ENCODE results near the gene XAB2.

XAB2 gene

GRCh38 chr19:7636691-7637373 lies 7.5 kb upstream of the XAB2 start, which contains the start of gene STXBP2:
TSS of gene STXBP2 (plus strand) at chr19:7637110. CDS start at chr19:7637150, 40 bp downstream.
- Histone ChIP-seq H3K79me2 (ENCODE audit: control insufficient read depth, low read length) (peaks cover 18% of the 10 kb centered on the region), H3F3A (ENCODE audit: control insufficient read depth, insufficient read depth) (peaks cover 6% of the 10 kb centered on the region; the same call in 1 of the 2 replicates), H3K36me3 (ENCODE audit: control insufficient read depth, low read length) (peaks cover 10% of the 10 kb centered on the region; the same call in 1 of the 2 replicates), H3K4me3 (ENCODE audit: low read length) (peak within 1 kb of the TSS; percentile 99), H3K27ac (ENCODE audit: low read depth, low read length) (peak within 1 kb of the TSS; percentile 12; the same call in 1 of the 2 replicates), H3K9me3 (ENCODE audit: control insufficient read depth, insufficient read depth, low read length) (peaks cover 5% of the 10 kb centered on the region; the same call in 1 of the 2 replicates), H3K9me2 (replicated peaks; ENCODE audit: control insufficient read depth, low read length) (no peaks in the 10 kb centered on the region), H3K27me3 (ENCODE audit: control insufficient read depth, low read length) (no peaks in the 10 kb centered on the region), H3K4me1 (ENCODE audit: control insufficient read depth, low read length) (peaks cover 23% of the 10 kb centered on the region), H4K20me1 (ENCODE audit: control insufficient read depth, insufficient read depth, low read depth, low read length) (no peaks in the 10 kb centered on the region), H3K4me2 (ENCODE audit: low read length) (peak within 1 kb of the TSS; percentile 85)
- TF ChIP-seq EZH2phosphoT487 (IDR thresholded peaks at IDR 0.05; ENCODE audit: borderline replicate concordance, low read length) (no peak), CTCF (IDR thresholded peaks at IDR 0.05; ENCODE audit: low read depth, low read length, poor library complexity, severe bottlenecking) (no peak)

GRCh38 chr19:7636317-7636690 lies 7.0 kb upstream of the XAB2 start:
- H3K9me2 ChIP-seq (replicated peaks; ENCODE audit: control insufficient read depth, low read length), result no peaks in the 10 kb centered on the region
- H3K79me2 ChIP-seq (ENCODE audit: control insufficient read depth, low read length), result peaks cover 23% of the 10 kb centered on the region
- peak overlapping the region; percentile 99 for H3K4me3 ChIP-seq (ENCODE audit: low read length)
- H3K4me1 ChIP-seq (ENCODE audit: control insufficient read depth, low read length), result peaks cover 23% of the 10 kb centered on the region
- no peak overlapping the region for H3K27ac ChIP-seq (ENCODE audit: low read depth, low read length)
- TF ChIP-seq EZH2phosphoT487 (IDR thresholded peaks at IDR 0.05; ENCODE audit: borderline replicate concordance, low read length), result no peak
- TF ChIP-seq CTCF (IDR thresholded peaks at IDR 0.05; ENCODE audit: low read depth, low read length, poor library complexity, severe bottlenecking), result no peak
- peak overlapping the region; percentile 85 for H3K4me2 ChIP-seq (ENCODE audit: low read length)
- H3K27me3 ChIP-seq (ENCODE audit: control insufficient read depth, low read length), result no peaks in the 10 kb centered on the region
- H3K9me3 ChIP-seq (ENCODE audit: control insufficient read depth, insufficient read depth, low read length), result peaks cover 5% of the 10 kb centered on the region; the same call in 1 of the 2 replicates
- H3K36me3 ChIP-seq (ENCODE audit: control insufficient read depth, low read length), result peaks cover 10% of the 10 kb centered on the region; the same call in 1 of the 2 replicates
- no peaks in the 10 kb centered on the region for H4K20me1 ChIP-seq (ENCODE audit: control insufficient read depth, insufficient read depth, low read depth, low read length)
- peaks cover 6% of the 10 kb centered on the region; the same call in 1 of the 2 replicates for H3F3A ChIP-seq (ENCODE audit: control insufficient read depth, insufficient read depth)

- Histone ChIP-seq H3K9me2 (replicated peaks; ENCODE audit: control insufficient read depth, low read length) (no peaks in the 10 kb centered on the region), H3F3A (ENCODE audit: control insufficient read depth, insufficient read depth) (peaks cover 6% of the 10 kb centered on the region; the same call in 1 of the 2 replicates), H3K36me3 (ENCODE audit: control insufficient read depth, low read length) (peaks cover 10% of the 10 kb centered on the region; the same call in 1 of the 2 replicates), H4K20me1 (ENCODE audit: control insufficient read depth, insufficient read depth, low read depth, low read length) (no peaks in the 10 kb centered on the region), H3K4me1 (ENCODE audit: control insufficient read depth, low read length) (peaks cover 27% of the 10 kb centered on the region), H3K9me3 (ENCODE audit: control insufficient read depth, insufficient read depth, low read length) (peaks cover 5% of the 10 kb centered on the region; the same call in 1 of the 2 replicates), H3K4me2 (ENCODE audit: low read length) (no peak overlapping the region), H3K4me3 (ENCODE audit: low read length) (no peak overlapping the region), H3K27ac (ENCODE audit: low read depth, low read length) (no peak overlapping the region), H3K27me3 (ENCODE audit: control insufficient read depth, low read length) (no peaks in the 10 kb centered on the region), H3K79me2 (ENCODE audit: control insufficient read depth, low read length) (peaks cover 30% of the 10 kb centered on the region)
- no peak for TF ChIP-seq CTCF (IDR thresholded peaks at IDR 0.05; ENCODE audit: low read depth, low read length, poor library complexity, severe bottlenecking)
- TF ChIP-seq EZH2phosphoT487 (IDR thresholded peaks at IDR 0.05; ENCODE audit: borderline replicate concordance, low read length), result no peak
Measured at GRCh38 chr19:7635670-7636069, 6.3 kb upstream of the XAB2 start.

All from DOHH2 (cell line).